GM19328 (cell line): ENCODE measurements around the gene GALE.
"Not testable (repeated sequence)": the region's sequence is repeated elsewhere in the genome, so short reads cannot be mapped to it uniquely, and the experiment has no call there.

Source experiments
- ATAC-seq: cut with Tn5 transposase; IDR thresholded peaks from one replicate; pipeline ENCODE4 v1.9.1; 2021; ENCODE audit warnings: mild to moderate bottlenecking, moderate library complexity; ENCODE audit not compliant: unreplicated experiment

Gene GALE

DNA sequence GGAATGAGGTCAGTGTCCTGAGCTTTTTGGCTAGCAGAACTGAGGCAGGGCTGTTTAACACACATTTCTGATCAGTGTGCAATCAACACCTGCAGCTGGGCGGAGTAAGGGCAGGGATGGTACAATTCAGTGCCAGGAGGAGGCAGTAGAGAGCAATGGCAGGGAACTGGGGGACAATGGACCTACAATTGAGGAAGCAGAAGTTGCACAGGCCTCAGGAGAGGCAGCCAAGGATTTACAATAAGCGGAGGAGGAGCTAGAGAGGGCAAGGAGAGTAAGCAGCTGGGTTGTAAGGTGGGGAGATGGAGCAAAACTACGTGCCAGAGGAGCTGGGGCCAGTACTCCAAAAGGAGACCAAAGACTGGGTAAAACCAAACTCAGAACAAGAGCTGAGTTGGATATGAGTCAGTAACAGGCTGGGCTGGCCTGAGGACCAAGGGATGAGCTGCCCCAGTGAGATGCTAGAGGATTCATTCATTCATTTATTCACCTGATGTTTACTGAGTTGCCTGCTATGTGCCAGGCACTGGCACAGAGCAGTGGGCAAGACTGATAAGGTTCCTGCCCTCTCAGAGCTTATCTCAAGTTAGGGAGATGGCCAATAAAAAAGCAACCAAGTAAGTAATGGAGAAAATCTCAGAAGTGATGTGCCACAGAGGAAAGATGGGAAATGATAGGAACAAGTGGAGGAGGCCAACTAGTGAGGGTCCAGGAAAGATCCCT is 10.4 kb upstream of the GALE start:
- ATAC-seq = no peak

- ATAC-seq = no peak
Measured at GRCh38 chr1:23809751-23810171, 9.2 kb upstream of the GALE start.

DNA sequence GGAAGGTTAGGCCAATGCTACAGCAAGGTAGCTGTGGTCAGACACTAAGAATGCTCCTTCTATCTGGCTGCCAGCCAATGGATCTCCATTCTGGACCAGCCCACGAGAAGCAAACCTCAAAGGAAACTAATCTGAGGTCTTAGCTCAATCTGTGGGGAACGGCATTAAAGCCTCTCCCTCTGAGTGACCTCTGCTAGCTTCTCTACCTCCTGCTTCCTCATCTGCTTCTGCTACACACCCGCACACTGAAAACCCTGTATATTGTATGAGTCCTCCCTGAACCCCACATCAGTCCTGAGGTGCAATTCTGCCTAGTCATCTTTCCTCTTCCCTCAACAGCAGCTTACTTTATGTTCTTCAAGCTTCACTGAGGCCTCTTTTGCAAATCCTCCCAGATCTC is 6.9 kb upstream of the GALE start:
- ATAC-seq = no peak

DNA sequence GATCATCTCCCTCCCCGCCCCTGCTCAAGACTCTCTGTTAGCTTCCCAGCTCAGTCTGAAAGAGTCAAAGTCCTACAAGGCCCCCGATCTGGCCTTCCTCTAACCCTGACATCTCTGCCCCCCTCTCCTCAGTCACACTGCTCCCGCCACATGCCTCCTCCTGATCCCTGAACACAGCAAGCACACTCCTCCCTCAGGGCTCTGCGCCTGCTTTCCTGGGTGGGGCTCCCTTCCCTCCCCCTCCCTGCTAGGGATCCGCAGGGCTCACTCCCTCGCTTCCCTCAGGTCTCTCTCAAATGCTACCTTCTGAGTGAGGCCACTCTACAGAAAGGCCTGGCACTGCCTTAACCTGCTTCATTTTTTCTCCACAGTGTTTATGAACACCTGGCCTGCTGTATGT is 5.7 kb upstream of the GALE start:
- no peak for ATAC-seq

DNA sequence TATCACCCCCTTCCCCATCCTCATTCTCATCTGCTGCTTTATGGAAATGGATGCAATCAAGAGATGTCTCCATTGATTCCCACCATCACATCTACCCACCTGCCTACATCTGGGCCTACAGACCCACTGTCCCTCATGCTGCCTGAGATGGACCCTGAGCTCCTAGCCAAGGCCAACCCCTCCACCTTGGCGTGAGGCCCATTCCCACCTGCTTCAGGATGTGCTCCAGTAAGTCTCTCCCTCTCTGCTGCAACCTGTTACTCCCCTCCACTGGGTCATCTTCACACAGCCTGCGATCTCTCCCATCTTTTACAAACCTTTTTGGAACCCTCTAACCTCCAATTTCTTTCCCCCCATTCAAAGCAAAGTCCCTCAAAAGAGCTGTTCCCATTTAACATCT is 4.5 kb upstream of the GALE start:
- ATAC-seq = no peak

DNA sequence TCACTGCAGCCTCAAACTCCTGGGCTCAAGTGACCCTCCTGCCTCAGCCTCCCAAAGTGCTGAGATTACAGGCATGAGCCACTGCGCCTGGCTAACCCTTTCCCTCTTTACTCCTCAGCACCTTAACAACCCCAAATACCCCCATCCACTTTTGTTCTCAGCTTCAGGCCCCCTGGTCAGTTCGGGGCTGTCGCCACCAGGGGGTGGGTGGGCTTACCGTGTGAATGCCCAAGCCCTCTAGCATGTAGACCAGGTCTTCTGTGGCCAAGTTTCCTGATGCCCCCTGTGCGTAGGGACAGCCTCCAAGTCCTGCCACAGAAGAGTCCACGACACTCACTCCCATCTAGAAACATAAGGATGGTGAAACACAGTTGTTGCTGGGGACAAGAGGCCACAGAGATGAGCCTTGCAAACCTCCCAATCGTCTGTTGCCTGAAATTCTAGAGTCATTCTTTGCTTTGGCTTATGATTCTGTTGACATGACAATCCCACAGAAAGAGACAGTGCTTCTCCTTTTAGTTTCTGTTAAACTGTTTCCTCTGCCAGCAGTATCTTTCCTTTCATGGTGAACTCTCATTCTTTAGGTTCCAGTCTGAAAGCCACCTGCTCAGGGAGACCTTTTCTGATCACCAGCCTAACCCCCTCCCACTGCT is 3.8 kb upstream of the GALE start:
- no peak for ATAC-seq

DNA sequence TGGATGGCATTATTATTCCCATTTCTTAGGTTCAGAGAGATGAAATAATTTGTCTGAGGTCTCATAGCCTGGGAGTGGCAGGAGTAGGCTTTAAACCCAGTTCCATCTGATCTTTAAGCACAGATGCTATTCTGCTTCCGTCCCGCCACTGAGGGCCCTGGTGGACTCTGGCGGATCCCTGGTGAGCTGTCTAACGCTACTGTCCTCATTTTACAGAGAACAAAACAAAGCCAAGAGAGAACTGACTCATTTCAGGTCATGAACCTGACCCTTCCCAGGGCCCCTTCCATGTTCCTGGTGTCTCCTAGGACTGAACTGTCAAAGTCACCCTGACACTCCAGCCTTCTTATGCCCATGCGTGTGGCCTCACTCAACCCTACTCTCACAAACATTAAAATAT is 3.1 kb upstream of the GALE start:
- ATAC-seq = no peak

- not testable (repeated sequence) for ATAC-seq
Measured at GRCh38 chr1:23802809-23803342, 2.3 kb upstream of the GALE start.

DNA sequence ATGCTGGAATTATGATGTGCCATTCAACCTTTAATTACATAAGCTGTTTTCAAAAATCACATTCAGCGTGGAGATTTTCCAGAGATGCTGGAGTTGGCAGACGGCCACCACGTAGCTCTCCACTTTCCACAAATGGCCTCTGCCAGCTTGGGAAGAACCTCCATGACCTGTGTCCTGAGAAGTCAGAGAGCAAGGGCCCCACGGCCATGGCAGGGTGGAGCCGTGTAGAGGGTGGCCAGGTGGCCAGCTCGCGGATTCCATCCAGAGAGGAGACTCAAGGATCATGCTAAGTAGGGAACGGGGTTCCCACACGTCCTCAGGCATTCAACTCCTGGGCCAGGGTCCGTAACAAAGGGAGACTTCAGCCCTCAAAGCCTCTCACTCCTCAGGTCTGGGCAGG is 1.3 kb upstream of the GALE start:
- ATAC-seq = no peak

GRCh38 chr1:23801338-23801748 is 789 bp upstream of the GALE start:
- ATAC-seq = no peak

DNA sequence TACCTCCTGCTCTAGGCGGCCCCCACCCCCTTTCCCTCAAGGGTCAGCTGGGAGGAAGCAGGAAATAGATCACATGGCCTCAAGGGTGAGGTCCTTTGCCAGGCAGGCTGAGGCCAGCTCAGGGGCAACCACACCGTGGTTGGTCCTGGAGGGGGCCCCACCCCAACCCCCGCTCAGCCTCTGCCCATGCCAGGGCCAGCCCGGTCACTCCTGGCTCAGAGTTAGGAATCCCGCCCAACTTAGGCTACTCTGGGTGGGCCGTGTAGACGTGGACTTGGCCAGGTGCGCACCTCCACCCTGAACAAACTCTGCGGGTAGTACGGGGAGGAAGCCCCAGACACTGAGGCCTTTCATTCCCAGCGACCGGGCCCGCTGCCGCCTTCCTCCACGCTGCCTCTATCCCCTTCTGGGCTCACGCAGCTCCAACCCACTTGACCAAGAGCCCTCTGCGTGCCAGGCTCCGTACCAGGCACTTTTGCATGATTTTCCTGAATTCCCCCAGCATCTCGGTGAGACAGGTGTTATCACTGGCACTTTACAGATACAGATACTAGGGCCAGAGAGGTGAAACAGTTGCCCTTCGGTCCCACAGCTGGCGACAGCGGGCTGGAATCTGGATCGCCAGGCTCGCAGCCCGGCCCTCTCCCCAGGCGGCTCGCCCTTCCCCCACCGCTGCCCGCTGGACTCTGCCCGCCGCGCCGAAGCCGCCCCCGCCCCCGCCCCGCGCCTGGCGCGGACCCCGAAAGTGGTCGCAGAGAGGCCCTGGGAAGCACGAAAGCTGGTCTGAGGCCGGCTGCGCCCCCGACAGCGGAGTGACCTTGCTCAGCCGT is 769 bp downstream of the GALE start:
- ATAC-seq = no peak

DNA sequence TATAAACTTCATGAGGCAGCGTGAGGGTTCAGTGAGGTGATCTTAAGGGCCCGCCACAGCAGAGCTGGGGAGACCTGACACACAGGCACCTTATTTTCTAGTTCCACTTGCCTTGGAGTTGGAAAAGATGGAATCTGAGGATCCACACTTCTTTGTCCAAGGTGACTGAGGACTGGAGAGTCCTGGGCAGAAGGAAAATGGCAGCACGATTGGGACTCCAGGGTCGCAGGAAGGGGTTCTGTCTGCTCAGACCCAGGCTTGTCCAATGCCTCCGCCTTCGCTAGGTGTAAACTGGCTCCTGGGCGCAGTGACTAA is 1.3 kb downstream of the GALE start:
- no peak for ATAC-seq

- no peak for ATAC-seq
Measured at GRCh38 chr1:23798662-23799142, 1.9 kb downstream of the GALE start.

- ATAC-seq = no peak
Measured at GRCh38 chr1:23797478-23798448, 2.8 kb downstream of the GALE start.

GRCh38 chr1:23796466-23797271 is 3.9 kb downstream of the GALE start:
- ATAC-seq = no peak

- ATAC-seq = no peak
Measured at GRCh38 chr1:23795676-23796465, 4.7 kb downstream of the GALE start.

DNA sequence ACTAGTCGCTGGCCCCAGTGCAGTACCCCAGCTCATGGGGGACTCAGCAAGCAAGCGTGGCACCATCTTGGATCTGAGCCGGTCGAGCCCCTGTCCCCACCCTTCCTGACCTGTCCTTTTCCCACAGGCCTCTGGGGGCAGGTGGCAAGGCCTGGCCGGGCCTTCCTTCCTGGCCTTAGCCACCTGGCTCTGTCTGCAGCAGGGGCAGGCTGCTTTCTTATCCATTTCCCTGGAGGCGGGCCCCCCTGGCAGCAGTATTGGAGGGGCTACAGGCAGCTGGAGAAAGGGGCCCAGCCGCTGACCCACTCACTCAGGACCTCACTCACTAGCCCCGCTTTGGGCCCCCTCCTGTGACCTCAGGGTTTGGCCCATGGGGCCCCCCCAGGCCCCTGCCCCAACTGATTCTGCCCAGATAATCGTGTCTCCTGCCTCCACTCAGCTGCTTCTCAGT is 5.8 kb downstream of the GALE start:
- not testable (repeated sequence) for ATAC-seq

- no peak for ATAC-seq
Measured at GRCh38 chr1:23793861-23794731, 6.5 kb downstream of the GALE start.
